Inflammatory macrophage treated with lipopolysaccharide for 1 hour (primary cell): ENCODE results near the gene TAPT1.

Experiments
- DNase-seq, 2 donors: peaks; one replicate each; pipeline ENCODE4 v3.0.0-alpha.2; 2020 to 2022

TAPT1 gene

GRCh38 chr4:16245241-16245640 lies 19.0 kb upstream of the TAPT1 start:
- DNase-seq = no peak

GRCh38 chr4:16243285-16243684 lies 17.0 kb upstream of the TAPT1 start:
- DNase-seq = no peak

GRCh38 chr4:16240300-16240699 lies 14.0 kb upstream of the TAPT1 start:
- no peak for DNase-seq

GRCh38 chr4:16239086-16239485 lies 12.8 kb upstream of the TAPT1 start:
- DNase-seq = no peak

GRCh38 chr4:16238327-16238726 lies 12.1 kb upstream of the TAPT1 start:
- DNase-seq = no peak

- peak; percentile 88 to 91 for DNase-seq
Measured at GRCh38 chr4:16237715-16238114, 11.4 kb upstream of the TAPT1 start.

- DNase-seq = no peak
Measured at GRCh38 chr4:16236402-16237023, 10.2 kb upstream of the TAPT1 start.

- DNase-seq = no peak
Measured at GRCh38 chr4:16235209-16235608, 8.9 kb upstream of the TAPT1 start.

GRCh38 chr4:16233569-16234177 lies 7.4 kb upstream of the TAPT1 start:
- DNase-seq = no peak

- DNase-seq = peak in 1 of 2 donors; percentile 23
Measured at GRCh38 chr4:16231570-16232245, 5.4 kb upstream of the TAPT1 start.

- DNase-seq = no peak
Measured at GRCh38 chr4:16230308-16230707, 4.0 kb upstream of the TAPT1 start.

- no peak for DNase-seq
Measured at GRCh38 chr4:16229604-16230003, 3.3 kb upstream of the TAPT1 start.

- DNase-seq = peak; percentile 26 to 39
Measured at GRCh38 chr4:16227462-16227868, 1.2 kb upstream of the TAPT1 start.

GRCh38 chr4:16226816-16227461 lies 668 bp upstream of the TAPT1 start:
- peak; percentile 21 to 53 for DNase-seq

- peak; percentile 61 to 62 for DNase-seq
Measured at GRCh38 chr4:16225167-16225862, 956 bp downstream of the TAPT1 start.

GRCh38 chr4:16224264-16225166 lies 1.8 kb downstream of the TAPT1 start:
- DNase-seq = no peak

GRCh38 chr4:16222957-16223527 lies 3.2 kb downstream of the TAPT1 start:
- no peak for DNase-seq

- DNase-seq = no peak
Measured at GRCh38 chr4:16218950-16219349, 7.3 kb downstream of the TAPT1 start.

- peak in 1 of 2 donors; percentile 51 for DNase-seq
Measured at GRCh38 chr4:16217300-16218051, 8.8 kb downstream of the TAPT1 start.

GRCh38 chr4:16213121-16213520 lies 13.2 kb downstream of the TAPT1 start:
- no peak for DNase-seq
